Measurements from ENCODE around the gene CAMKK1. TPM values are rescaled to one million over a fixed set of nuclear protein-coding genes. Genes with fewer than 3 reads are reported as not detected.
"Not testable (repeated sequence)": the region's sequence is repeated elsewhere in the genome, so short reads cannot be mapped to it uniquely, and the experiment has no call there.

Gene CAMKK1
- total RNA-seq, 2 donors from 2014 or later, result 1.5 to 3.3 TPM

DNA sequence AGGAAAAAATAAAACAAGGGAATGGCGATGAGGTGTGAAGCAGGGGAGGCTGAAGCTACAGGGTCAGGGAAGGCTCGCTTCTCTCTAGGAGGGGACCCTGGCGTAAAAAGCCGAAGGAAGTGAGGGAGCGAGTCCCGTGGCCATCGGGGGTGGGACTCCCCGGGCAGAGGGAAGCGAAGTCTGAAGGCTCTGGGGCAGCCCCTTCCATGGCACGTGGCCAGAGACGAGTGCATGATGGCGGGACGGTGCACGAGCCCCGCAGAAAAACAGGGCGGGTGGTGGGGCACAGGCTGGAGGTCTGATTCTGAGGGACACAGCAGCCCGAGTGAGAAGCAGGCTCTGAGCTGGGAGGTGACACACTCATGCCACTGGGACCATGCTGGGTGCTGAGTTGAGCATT, 25.7 kb downstream of the CAMKK1 start:
- peaks cover 7 to 8% of the 10 kb centered on the region in 2 donors for H3K4me1 Mint-ChIP-seq (ENCODE audit: low read depth in 2 of 2)
- no peaks in the 10 kb centered on the region for H3K36me3 Mint-ChIP-seq
- DNase-seq (ENCODE audit: low spot score) (peak; percentile 56), ATAC-seq (no peak)
- no peak overlapping the region for H3K4me3 Mint-ChIP-seq
- H3K9me3 Mint-ChIP-seq, result no peaks in the 10 kb centered on the region
- H3K27ac Mint-ChIP-seq, result no peak overlapping the region
- H3K27me3 Mint-ChIP-seq, result no peaks in the 10 kb centered on the region

DNA sequence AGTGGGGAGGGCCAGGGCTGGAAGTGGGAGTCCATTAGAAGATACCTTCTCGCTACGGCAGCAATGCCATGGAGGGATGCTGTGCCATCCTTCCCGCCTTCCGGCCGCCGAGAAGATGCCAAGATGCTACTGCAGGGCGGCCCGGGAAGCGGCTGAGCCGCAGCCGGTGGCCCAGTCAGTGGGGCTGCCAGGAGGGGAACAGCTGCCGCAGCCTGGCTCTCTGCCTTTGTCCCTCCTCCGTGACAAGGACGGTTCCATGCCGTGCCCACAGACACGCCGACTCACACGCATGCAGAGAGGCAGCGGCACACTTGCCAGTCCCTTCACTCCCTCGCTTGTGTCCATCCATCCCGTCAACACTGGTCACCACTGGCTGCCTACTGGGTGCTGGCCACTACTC, 26.6 kb downstream of the CAMKK1 start:
- H3K27me3 Mint-ChIP-seq, result no peaks in the 10 kb centered on the region
- peak; percentile 49 for DNase-seq (ENCODE audit: low spot score)
- H3K4me1 Mint-ChIP-seq (ENCODE audit: low read depth in 2 of 2), result peaks cover 7 to 8% of the 10 kb centered on the region in 2 donors
- ATAC-seq, result no peak
- no peak overlapping the region for H3K4me3 Mint-ChIP-seq
- H3K9me3 Mint-ChIP-seq, result no peaks in the 10 kb centered on the region
- no peak overlapping the region for H3K27ac Mint-ChIP-seq
- no peaks in the 10 kb centered on the region for H3K36me3 Mint-ChIP-seq

DNA sequence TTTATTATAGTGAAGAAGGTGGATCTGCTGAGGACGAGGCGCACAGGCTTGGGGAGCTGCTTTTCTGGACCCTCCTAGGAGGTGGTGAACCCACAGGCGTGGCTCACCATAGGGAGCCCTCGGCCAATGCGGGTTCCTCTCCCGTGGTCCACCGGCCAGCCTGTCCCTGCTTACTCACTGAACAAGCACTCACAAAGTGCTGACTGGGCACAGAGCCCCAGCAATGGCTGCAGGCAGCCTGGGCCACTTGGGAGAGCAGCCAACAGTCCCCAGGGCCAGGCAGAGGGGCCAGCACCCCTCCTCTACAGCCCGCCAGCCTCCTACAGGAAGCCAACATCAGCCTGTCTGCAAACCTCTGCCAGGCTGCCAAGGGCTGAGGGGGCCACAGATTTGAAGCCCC, 27.7 kb downstream of the CAMKK1 start:
- Mint-ChIP-seq H3K4me1 (ENCODE audit: low read depth in 2 of 2) (no peaks in the 10 kb centered on the region), H3K27me3 (no peaks in the 10 kb centered on the region), H3K36me3 (no peaks in the 10 kb centered on the region), H3K9me3 (no peaks in the 10 kb centered on the region), H3K27ac (no peak overlapping the region), H3K4me3 (no peak overlapping the region)
- ATAC-seq (no peak), DNase-seq (ENCODE audit: low spot score) (peak; percentile 35)

DNA sequence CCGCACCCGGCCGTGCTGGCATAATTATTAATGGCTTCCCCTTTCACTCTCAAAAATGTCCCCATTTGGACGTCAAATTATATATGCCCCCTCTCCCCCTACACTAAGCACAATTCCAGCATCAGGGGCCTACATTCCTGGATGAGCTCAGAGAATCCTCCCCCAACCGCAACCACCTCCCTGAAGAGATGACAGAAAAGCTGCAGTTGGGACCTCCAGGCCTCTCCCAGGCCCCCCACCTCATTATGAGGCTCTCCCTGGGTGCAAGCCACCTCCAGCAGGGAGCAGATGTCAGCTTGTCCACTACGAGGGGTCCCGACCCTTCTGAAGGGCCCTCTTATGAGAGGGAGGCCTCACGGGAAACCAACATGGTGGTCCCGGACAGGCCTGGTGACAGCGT, 28.3 kb downstream of the CAMKK1 start:
- Mint-ChIP-seq H3K9me3 (no peaks in the 10 kb centered on the region), H3K27ac (no peak overlapping the region), H3K36me3 (no peaks in the 10 kb centered on the region), H3K4me1 (ENCODE audit: low read depth in 2 of 2) (no peaks in the 10 kb centered on the region), H3K27me3 (no peaks in the 10 kb centered on the region), H3K4me3 (no peak overlapping the region)
- DNase-seq (ENCODE audit: low spot score) (peak; percentile 54), ATAC-seq (no peak)

DNA sequence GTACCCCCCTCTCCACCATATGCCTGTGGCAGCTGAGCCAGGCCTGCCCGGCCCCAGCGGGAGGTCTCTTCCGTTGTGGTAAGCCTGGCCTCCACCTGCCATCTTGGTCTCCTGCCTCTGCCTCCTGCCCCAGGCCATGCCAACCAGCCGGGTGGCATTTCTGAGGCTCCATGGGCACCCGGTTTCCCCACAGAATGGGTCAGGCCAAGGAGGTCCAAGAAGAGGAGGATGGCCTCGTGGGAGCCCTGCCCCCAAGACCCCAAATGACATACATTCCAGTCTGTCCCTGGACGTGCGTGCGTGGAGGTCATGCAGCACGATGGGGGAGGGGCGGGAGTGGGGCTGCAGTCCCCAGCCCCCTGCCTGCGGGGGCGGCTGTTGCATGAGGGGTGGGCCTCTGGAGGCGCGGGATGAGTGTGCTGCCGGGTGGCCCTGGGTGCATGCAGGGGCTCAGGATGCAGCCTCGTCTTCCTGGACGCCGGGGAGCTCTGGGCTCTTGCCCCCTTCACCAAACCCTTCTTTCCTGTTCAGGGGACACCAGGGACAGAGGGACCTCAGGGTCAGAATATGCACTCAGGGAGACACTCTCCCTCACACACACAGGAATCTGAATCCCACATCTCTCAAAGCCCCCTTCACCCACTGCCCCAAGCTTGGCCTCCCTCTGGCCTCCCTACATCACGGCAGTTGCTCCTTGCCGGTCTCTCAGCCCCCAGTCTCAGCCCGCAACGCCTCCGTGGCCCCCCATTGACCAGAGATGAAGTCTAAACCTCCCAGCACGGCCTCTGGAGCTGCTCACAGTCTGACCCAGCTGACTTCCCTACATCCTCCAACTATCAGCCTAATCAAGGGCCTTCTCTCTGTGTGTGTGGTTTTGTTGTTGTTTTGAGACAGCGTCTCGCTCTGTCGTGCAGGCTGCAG, 30.8 kb downstream of the CAMKK1 start:
- DNase-seq (ENCODE audit: low spot score) (peak; percentile 34), ATAC-seq (no peak)
- H3K27ac Mint-ChIP-seq, result no peak overlapping the region
- H3K27me3 Mint-ChIP-seq, result no peaks in the 10 kb centered on the region
- H3K4me3 Mint-ChIP-seq, result no peak overlapping the region
- no peaks in the 10 kb centered on the region for H3K4me1 Mint-ChIP-seq (ENCODE audit: low read depth in 2 of 2)
- H3K36me3 Mint-ChIP-seq, result no peaks in the 10 kb centered on the region
- H3K9me3 Mint-ChIP-seq, result no peaks in the 10 kb centered on the region

DNA sequence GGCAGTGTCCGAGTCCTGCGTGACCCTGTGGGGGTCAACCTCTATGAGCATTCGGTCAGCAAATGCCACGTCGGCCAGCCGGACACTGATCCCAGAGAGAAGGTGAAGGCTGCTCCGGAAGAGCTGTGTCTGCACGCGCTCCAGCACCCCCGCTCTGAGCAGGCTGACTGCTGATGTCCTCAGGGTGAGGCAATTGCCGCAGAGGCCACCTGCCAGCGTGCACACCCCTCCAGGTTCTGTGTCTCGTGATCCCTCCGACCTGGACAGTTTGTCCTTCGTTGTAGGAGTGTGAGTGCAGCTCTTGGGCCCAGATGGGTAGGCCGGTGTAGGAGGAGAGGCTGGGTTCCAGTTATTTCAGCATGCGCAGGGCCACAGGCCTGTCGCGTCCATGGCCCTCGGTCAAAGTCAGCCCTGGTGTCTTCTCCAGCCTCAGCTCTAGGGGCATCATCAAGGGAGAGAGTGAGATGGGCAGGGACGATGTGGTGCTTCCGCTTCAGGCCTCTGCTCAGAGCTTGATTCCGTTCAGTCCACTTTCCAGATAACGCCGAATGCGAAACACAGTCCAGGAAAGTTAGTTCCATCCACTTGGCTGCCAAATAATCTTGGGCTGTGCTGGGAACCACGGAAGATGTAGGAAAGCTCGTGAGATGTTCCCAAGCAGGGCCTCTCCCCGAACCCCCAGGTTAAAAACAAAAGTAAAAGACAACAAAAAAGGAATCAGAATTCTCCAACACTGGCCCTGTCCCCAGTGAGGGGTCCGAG, 31.7 kb downstream of the CAMKK1 start:
- no peaks in the 10 kb centered on the region for H3K36me3 Mint-ChIP-seq
- no peak overlapping the region for H3K27ac Mint-ChIP-seq
- no peaks in the 10 kb centered on the region for H3K4me1 Mint-ChIP-seq (ENCODE audit: low read depth in 2 of 2)
- no peak overlapping the region for H3K4me3 Mint-ChIP-seq
- ATAC-seq (no peak), DNase-seq (ENCODE audit: low spot score) (peak; percentile 34)
- no peaks in the 10 kb centered on the region for H3K9me3 Mint-ChIP-seq
- H3K27me3 Mint-ChIP-seq, result no peaks in the 10 kb centered on the region

DNA sequence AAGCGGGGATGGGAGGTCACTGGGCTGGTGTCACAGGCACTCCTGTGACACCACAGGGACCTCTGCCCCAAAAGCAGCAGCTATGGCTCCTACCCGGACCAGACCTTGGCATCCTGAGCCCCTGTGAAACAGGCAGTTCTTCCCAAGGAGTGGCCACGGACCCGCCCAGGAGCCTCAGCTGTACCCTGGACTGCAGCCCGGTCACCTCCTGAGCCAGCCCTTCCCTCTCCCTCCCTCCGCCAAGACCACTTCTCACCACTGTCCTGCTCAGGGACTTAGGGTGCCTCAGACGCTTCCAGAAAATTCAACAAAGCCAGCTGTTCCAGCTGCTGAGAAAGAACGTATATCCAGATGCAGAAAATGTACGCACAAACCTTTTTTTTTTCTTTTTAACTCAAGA, 32.9 kb downstream of the CAMKK1 start:
- ATAC-seq (no peak), DNase-seq (ENCODE audit: low spot score) (no peak)
- no peaks in the 10 kb centered on the region for H3K36me3 Mint-ChIP-seq
- H3K27me3 Mint-ChIP-seq, result no peaks in the 10 kb centered on the region
- no peak overlapping the region for H3K4me3 Mint-ChIP-seq
- no peak overlapping the region for H3K27ac Mint-ChIP-seq
- H3K9me3 Mint-ChIP-seq, result no peaks in the 10 kb centered on the region
- H3K4me1 Mint-ChIP-seq (ENCODE audit: low read depth in 2 of 2), result no peaks in the 10 kb centered on the region

DNA sequence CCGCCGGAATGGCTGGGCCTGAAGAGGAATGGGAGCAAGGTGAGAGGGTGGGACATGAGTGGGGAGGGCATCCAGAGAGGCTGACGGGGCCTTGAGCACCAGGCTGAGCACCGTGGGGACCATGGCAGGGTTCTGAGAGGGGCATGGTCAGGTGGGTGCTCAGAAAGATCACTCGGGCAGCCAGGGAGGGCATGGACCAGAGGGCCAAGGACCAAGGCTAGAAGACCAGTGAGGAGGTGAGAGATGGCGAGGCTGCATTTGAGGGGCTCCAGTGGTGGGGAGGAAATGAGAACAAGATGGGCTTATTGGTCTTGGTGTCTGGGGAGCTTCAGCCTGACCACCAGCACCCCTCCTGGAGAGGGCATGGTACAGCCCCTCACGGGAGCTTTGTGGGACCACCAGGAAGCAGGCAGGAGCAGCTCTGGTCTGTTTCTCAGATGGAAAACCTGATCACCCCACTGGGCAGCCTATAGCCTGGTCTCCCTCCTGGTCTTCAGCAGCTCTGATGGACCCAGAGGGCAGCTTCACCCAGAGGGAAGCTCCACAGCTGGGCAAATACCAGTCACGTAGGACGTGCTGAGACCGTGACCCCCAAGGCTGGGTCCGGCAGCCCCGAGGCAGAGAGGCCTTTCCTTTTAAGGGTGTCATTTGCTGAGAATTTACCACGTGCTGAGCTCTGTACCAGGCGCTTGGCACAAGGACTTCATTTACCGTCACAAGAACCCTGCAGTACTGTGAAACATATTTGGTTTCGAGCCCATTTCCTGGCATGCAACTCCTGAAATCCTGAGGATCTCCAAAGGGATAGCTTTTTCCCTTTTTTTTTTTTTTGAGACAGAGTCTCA, 35.4 kb downstream of the CAMKK1 start:
- no peaks in the 10 kb centered on the region for H3K36me3 Mint-ChIP-seq
- peaks cover 3 to 5% of the 10 kb centered on the region in 2 donors for H3K27me3 Mint-ChIP-seq
- no peaks in the 10 kb centered on the region for H3K9me3 Mint-ChIP-seq
- no peak overlapping the region for H3K4me3 Mint-ChIP-seq
- ATAC-seq (peak in 1 of 2 donors; percentile 40), DNase-seq (ENCODE audit: low spot score) (no peak)
- H3K27ac Mint-ChIP-seq, result no peak overlapping the region
- H3K4me1 Mint-ChIP-seq (ENCODE audit: low read depth in 2 of 2), result no peaks in the 10 kb centered on the region

DNA sequence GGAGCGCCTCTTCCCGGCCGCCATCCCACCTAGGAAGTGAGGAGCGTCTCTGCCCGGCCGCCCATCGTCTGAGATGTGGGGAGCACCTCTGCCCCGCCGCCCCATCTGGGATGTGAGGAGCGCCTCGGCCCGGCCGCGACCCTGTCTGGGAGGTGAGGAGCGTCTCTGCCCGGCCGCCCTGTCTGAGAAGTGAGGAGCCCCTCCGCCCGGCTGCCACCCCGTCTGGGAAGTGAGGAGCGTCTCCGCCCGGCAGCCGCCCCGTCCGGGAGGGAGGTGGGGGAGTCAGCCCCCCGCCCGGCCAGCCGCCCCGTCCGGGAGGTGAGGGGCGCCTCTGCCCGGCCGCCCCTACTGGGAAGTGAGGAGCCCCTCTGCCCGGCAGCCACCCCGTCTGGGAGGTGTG, 38.6 kb downstream of the CAMKK1 start:
- H3K4me1 Mint-ChIP-seq (ENCODE audit: low read depth in 2 of 2); H3K27ac Mint-ChIP-seq; H3K36me3 Mint-ChIP-seq; H3K4me3 Mint-ChIP-seq; ATAC-seq; H3K9me3 Mint-ChIP-seq: not testable (repeated sequence)
- DNase-seq (ENCODE audit: low spot score), result peak; percentile 28
- peaks cover 11 to 25% of the 10 kb centered on the region in 2 donors for H3K27me3 Mint-ChIP-seq

DNA sequence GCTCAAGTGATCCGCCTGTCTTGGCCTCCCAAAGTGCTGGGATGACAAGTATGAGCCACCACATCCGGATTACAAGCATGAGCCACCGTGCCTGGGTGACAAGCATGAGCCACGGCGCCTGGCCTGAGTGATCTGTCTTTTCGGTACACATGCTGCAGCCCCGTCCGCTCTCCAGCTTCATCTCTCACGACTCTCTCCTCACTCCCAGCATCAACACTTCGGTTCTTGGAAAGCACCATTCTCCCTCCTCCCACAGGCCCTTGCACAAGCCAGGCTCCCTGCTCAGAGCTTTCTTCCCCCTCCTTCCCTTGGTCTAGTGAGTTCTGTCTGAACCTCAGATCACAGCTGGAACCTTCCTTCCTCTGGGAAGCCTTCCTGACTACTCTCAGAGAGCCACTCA, 40.3 kb downstream of the CAMKK1 start:
- no peaks in the 10 kb centered on the region for H3K4me1 Mint-ChIP-seq (ENCODE audit: low read depth in 2 of 2)
- DNase-seq (ENCODE audit: low spot score) (no peak), ATAC-seq (no peak)
- peaks cover 11 to 25% of the 10 kb centered on the region in 2 donors for H3K27me3 Mint-ChIP-seq
- H3K27ac Mint-ChIP-seq, result no peak overlapping the region
- H3K4me3 Mint-ChIP-seq, result no peak overlapping the region
- H3K36me3 Mint-ChIP-seq, result no peaks in the 10 kb centered on the region
- H3K9me3 Mint-ChIP-seq, result no peaks in the 10 kb centered on the region

DNA sequence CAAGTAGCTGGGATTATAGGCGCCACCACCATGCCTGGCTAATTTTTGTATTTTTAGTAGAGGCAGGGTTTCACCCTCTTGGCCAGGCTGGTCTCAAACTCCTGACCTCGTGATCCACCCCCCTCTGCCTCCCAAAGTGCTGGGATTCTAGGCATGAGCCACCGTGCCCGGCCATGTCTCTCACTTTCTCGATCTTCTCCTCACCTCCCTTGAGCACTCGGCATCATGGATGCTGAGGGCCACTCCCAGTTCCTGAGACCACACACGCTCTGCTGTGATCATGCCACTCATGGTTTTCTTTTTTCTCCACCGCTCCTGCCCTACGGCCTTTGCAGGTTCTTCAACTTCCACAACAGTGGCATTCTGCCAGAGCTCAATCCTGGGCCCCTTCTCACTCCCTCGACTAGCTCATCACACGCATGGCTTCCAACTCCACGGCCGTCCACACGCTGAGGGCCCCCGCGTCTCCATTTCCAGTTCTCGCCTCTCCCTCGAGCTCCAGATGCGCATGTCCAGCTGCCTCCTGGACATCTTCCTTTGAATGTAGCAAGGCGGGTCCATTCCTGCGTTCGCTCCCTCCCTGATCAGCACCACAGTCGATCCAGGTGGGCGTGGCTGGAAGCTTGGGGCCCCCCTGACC, 41.3 kb downstream of the CAMKK1 start:
- Mint-ChIP-seq H3K36me3 (no peaks in the 10 kb centered on the region), H3K4me3 (no peak overlapping the region), H3K4me1 (ENCODE audit: low read depth in 2 of 2) (peaks cover 0 to 6% of the 10 kb centered on the region in 2 donors), H3K27ac (no peak overlapping the region), H3K27me3 (peaks cover 11 to 25% of the 10 kb centered on the region in 2 donors), H3K9me3 (no peaks in the 10 kb centered on the region)
- ATAC-seq (no peak), DNase-seq (ENCODE audit: low spot score) (no peak)

DNA sequence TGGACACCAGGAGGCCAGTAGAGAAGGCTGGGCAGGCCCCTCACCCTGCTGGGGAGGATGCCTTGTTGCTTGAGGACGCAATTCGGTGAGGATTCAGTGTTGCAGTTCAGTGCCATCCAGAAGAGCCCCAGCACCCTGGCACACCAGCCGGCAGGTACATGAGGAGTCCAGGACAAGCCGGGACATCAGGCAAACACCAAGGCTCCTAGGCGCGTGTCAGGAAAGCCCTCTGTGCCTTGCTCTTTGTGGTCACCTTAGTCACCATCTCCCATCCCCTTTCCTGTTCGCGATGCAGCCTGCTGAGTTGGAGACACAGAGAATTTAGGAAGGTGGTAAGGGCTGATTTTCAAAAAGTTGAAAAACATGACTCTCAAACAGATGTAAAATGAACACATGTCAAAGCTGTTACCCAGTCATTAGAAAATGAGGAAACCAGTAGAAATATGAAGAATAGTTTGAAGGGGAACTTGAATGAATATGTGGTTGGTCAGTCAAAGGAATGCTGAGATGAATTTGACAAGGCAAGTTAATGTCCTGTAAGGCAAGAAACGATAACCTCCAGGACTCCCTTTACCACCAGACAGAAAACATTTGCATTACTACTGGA, 44.5 kb downstream of the CAMKK1 start:
- ATAC-seq (no peak), DNase-seq (ENCODE audit: low spot score) (no peak)
- H3K27ac Mint-ChIP-seq, result no peak overlapping the region
- H3K4me1 Mint-ChIP-seq (ENCODE audit: low read depth in 2 of 2), result peaks cover 16 to 26% of the 10 kb centered on the region in 2 donors
- H3K36me3 Mint-ChIP-seq, result peaks cover 5% of the 10 kb centered on the region
- no peaks in the 10 kb centered on the region for H3K9me3 Mint-ChIP-seq
- H3K27me3 Mint-ChIP-seq, result peaks cover 11 to 25% of the 10 kb centered on the region in 2 donors
- H3K4me3 Mint-ChIP-seq, result no peak overlapping the region

DNA sequence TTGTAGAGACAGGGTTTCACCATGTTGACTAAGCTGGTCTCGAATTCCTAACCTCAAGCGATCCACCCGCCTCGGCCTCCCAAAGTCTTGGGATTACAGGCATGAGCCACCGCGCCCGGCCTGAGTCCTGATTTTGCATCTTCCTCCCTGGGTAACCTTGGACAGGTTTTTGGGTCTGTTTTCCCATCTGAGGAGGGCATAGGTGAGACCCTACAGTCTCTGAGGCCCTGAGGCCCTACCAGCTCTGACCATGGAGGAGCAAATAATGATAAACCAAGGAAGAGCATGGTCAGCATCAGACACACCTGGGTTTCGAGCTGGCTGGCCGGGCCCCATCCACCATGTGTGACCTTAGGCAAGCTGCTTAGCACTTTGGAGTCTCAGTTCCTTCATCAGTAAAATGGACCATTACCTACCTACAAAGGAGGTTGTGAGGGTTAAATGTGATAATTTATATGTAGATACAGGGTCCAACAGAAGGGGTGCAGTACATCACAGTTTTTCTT, 45.6 kb downstream of the CAMKK1 start:
- Mint-ChIP-seq H3K4me1 (ENCODE audit: low read depth in 2 of 2) (peaks cover 17 to 26% of the 10 kb centered on the region in 2 donors), H3K9me3 (no peaks in the 10 kb centered on the region), H3K27me3 (peaks cover 8 to 18% of the 10 kb centered on the region in 2 donors)

More for the DNA sequence above, 45.6 kb downstream of the CAMKK1 start:
- Mint-ChIP-seq H3K27ac (peak overlapping the region in 1 of 2 donors; percentile 27), H3K36me3 (peaks cover 5% of the 10 kb centered on the region), H3K4me3 (no peak overlapping the region)
- DNase-seq (ENCODE audit: low spot score), result no peak
- no peak for ATAC-seq

Data from natural killer cell treated with Interleukin-12 subunit alpha and Interleukin-12 subunit beta and Interleukin-15 and Interleukin-18, amount 100 ng/mL, for 72 hours (primary cell).